HepG2 (cell line): ENCODE results near the gene LRRC8E. TPM values are rescaled to one million over a fixed set of nuclear protein-coding genes. Genes with fewer than 3 reads are reported as not detected.
A peak's percentile ranks its signal among the peaks of the same experiment; 100 is the strongest.

Experiments used
- FOSL1 ChIP-seq: sonication (generic); formaldehyde crosslinking; IDR thresholded peaks from 2 replicates; pipeline ENCODE4 v1.9.0; 2021; ENCODE audit warnings: missing genetic modification reagents, borderline replicate concordance
- FOXC1 ChIP-seq: sonication (generic); formaldehyde crosslinking; IDR thresholded peaks from 2 replicates; pipeline ENCODE4 v1.8.0; 2022; ENCODE audit warnings: mild to moderate bottlenecking, missing genetic modification reagents, borderline replicate concordance
- ISX ChIP-seq: sonication (generic); formaldehyde crosslinking; conservative IDR thresholded peaks from 2 replicates; pipeline ENCODE4 v1.5.0; 2020; ENCODE audit warnings: missing genetic modification reagents
- MXI1 ChIP-seq: IDR thresholded peaks from 3 replicates; pipeline ENCODE4 v1.6.1; 2012; ENCODE audit warnings: low read depth, low read length, inconsistent platforms, borderline replicate concordance
- NFIB ChIP-seq: sonication (generic); formaldehyde crosslinking; IDR thresholded peaks from 2 replicates; pipeline ENCODE4 v1.9.0; 2021; ENCODE audit warnings: missing genetic modification reagents, mild to moderate bottlenecking, borderline replicate concordance
- NPAS2 ChIP-seq: sonication (generic); formaldehyde crosslinking; IDR thresholded peaks from 2 replicates; pipeline ENCODE4 v1.8.0; 2022; ENCODE audit warnings: mild to moderate bottlenecking, missing genetic modification reagents, borderline replicate concordance
- PHF5A ChIP-seq: IDR thresholded peaks from one replicate; pipeline ENCODE4 v1.6.1; 2018; ENCODE audit warnings: low read depth, missing genetic modification reagents; ENCODE audit not compliant: unreplicated experiment
- POGZ ChIP-seq: sonication (generic); formaldehyde crosslinking; IDR thresholded peaks from 2 replicates; pipeline ENCODE4 v1.4.0; 2020; ENCODE audit warnings: mild to moderate bottlenecking, missing genetic modification reagents
- PTBP1 ChIP-seq: fragments of 200-400 bp; formaldehyde crosslinking; IDR thresholded peaks from 2 replicates; pipeline ENCODE4 v1.6.1; 2018; ENCODE audit warnings: low read length, low read depth; ENCODE audit not compliant: poor library complexity, severe bottlenecking
- RARA ChIP-seq: IDR thresholded peaks from 2 replicates; pipeline ENCODE4 v1.6.1; 2016; ENCODE audit warnings: missing genetic modification reagents, missing compliant biosample characterization
- RARG ChIP-seq: sonication (generic); formaldehyde crosslinking; IDR thresholded peaks from 2 replicates; pipeline ENCODE4 v1.4.0; 2020; ENCODE audit warnings: low read depth, mild to moderate bottlenecking, missing genetic modification reagents
- TBX2 ChIP-seq: sonication (generic); formaldehyde crosslinking; IDR thresholded peaks from 2 replicates; pipeline ENCODE4 v1.5.0; 2020; ENCODE audit warnings: missing genetic modification reagents, mild to moderate bottlenecking, borderline replicate concordance
- ZBTB7B ChIP-seq: sonication (generic); formaldehyde crosslinking; IDR thresholded peaks from 2 replicates; pipeline ENCODE4 v1.4.0; 2020; ENCODE audit warnings: missing genetic modification reagents
- ZMAT3 ChIP-seq: sonication (generic); formaldehyde crosslinking; conservative IDR thresholded peaks from 2 replicates; pipeline ENCODE4 v1.7.0; 2021; ENCODE audit warnings: missing genetic modification reagents
- ZNF282 ChIP-seq: fragments of 450-650 bp; IDR thresholded peaks from 2 replicates; pipeline ENCODE4 v1.6.1; 2018; ENCODE audit not compliant: partially characterized antibody
- ZNF570 ChIP-seq: sonication (generic); formaldehyde crosslinking; IDR thresholded peaks from 2 replicates; pipeline ENCODE4 v1.4.0; 2020; ENCODE audit warnings: mild to moderate bottlenecking, missing genetic modification reagents, borderline replicate concordance
- ZNF572 ChIP-seq: sonication (generic); formaldehyde crosslinking; IDR thresholded peaks from 2 replicates; pipeline ENCODE4 v1.5.1; 2020; ENCODE audit warnings: mild to moderate bottlenecking, missing genetic modification reagents
- ZNF770 ChIP-seq: sonication (generic); formaldehyde crosslinking; IDR thresholded peaks from 2 replicates; pipeline ENCODE4 v1.5.0; 2020; ENCODE audit warnings: mild to moderate bottlenecking, missing genetic modification reagents
- polyA plus RNA-seq, 8 experiments: library from polyadenylated mRNA; depleted of rRNA in 3 of 8; stranded (reverse) in 7 of 8; unstranded in 1 of 8; fragments of >200 nt; fragmentation: Illumina TruSeq in 4 of 8; extraction: Trizol in 4 of 8; gene quantifications; 2 replicates each; pipeline versions ENCODE4 v1.2.1 to v1.2.3, GENCODE V29; 2011 to 2016; ENCODE audit warnings: low read depth in 4 of 8, missing spikeins in 1 of 8, mixed read lengths in 1 of 8; ENCODE audit not compliant: insufficient read depth in 1 of 8
- total RNA-seq, 5 experiments: library from RNA; depleted of rRNA; stranded (reverse); fragments of >200 nt; fragmentation: Illumina TruSeq; extraction: Trizol; gene quantifications; 2 replicates each; pipeline ENCODE4 v1.2.3, GENCODE V29; 2016; ENCODE audit warnings: low read depth in 1 of 5
- TF ChIP-seq, protein P1 (sequence below): sonication (generic); formaldehyde crosslinking; IDR thresholded peaks from 2 replicates; pipeline ENCODE4 v1.4.0; 2020; ENCODE audit warnings: missing genetic modification reagents
- TF ChIP-seq, protein P2 (sequence below): sonication (generic); formaldehyde crosslinking; conservative IDR thresholded peaks from 2 replicates; pipeline ENCODE4 v1.4.0; 2020; ENCODE audit warnings: mild to moderate bottlenecking, missing genetic modification reagents, moderate library complexity

The LRRC8E gene
- total and polyA plus RNA-seq, 2 of the 13 experiments (the other 11 are each of a cell fraction or from before 2014, with no cell fraction given): 8.0 to 10.3 TPM

DNA sequence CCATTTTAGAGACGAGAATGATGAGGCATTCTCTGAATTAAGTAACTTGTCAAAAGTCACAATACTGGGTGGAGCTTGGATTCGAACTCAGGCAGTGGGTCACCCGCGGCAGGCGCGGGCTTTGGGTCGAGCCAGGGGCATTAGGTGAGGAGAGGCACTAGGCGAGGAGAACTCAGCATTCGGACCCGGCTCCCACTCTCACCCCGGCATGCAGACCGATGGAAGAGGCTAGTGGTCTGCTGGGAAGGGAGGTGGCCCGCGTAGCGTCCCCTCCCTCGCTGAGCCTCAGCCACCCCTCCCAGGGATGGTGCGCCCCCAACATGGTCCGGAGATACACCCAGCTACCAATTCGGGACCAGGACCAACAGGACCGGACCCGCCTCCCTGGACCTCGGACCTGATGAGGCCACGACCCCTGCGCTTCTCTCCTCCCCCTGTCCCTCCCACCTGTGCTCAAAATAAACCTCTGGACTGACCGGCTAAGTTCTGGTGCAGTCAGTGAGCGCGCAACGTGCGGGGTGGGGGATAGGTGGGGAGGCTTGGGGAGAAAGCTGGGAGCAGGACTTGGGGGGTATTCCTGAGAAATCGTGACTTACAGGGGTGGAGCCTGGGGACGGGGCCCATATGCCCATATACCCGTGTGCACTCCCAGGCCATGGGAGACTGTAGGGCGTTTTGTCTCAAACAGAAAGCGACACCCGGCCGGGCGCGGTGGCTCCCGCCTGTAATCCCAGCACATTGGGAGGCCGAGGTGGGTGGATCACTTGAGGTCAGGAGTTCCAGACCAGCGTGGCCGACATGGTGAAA is 30.5 kb downstream of the LRRC8E start (continued):
- TF ChIP-seq, protein P1, sequence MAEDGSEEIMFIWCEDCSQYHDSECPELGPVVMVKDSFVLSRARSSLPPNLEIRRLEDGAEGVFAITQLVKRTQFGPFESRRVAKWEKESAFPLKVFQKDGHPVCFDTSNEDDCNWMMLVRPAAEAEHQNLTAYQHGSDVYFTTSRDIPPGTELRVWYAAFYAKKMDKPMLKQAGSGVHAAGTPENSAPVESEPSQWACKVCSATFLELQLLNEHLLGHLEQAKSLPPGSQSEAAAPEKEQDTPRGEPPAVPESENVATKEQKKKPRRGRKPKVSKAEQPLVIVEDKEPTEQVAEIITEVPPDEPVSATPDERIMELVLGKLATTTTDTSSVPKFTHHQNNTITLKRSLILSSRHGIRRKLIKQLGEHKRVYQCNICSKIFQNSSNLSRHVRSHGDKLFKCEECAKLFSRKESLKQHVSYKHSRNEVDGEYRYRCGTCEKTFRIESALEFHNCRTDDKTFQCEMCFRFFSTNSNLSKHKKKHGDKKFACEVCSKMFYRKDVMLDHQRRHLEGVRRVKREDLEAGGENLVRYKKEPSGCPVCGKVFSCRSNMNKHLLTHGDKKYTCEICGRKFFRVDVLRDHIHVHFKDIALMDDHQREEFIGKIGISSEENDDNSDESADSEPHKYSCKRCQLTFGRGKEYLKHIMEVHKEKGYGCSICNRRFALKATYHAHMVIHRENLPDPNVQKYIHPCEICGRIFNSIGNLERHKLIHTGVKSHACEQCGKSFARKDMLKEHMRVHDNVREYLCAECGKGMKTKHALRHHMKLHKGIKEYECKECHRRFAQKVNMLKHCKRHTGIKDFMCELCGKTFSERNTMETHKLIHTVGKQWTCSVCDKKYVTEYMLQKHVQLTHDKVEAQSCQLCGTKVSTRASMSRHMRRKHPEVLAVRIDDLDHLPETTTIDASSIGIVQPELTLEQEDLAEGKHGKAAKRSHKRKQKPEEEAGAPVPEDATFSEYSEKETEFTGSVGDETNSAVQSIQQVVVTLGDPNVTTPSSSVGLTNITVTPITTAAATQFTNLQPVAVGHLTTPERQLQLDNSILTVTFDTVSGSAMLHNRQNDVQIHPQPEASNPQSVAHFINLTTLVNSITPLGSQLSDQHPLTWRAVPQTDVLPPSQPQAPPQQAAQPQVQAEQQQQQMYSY (CRISPR knock-in tag): no peak
- TF ChIP-seq ZNF572: peak; percentile 78; the same call in 1 of the 2 replicates
- no peak for TF ChIP-seq NFIB (CRISPR knock-in tag)
- TF ChIP-seq, protein P2, sequence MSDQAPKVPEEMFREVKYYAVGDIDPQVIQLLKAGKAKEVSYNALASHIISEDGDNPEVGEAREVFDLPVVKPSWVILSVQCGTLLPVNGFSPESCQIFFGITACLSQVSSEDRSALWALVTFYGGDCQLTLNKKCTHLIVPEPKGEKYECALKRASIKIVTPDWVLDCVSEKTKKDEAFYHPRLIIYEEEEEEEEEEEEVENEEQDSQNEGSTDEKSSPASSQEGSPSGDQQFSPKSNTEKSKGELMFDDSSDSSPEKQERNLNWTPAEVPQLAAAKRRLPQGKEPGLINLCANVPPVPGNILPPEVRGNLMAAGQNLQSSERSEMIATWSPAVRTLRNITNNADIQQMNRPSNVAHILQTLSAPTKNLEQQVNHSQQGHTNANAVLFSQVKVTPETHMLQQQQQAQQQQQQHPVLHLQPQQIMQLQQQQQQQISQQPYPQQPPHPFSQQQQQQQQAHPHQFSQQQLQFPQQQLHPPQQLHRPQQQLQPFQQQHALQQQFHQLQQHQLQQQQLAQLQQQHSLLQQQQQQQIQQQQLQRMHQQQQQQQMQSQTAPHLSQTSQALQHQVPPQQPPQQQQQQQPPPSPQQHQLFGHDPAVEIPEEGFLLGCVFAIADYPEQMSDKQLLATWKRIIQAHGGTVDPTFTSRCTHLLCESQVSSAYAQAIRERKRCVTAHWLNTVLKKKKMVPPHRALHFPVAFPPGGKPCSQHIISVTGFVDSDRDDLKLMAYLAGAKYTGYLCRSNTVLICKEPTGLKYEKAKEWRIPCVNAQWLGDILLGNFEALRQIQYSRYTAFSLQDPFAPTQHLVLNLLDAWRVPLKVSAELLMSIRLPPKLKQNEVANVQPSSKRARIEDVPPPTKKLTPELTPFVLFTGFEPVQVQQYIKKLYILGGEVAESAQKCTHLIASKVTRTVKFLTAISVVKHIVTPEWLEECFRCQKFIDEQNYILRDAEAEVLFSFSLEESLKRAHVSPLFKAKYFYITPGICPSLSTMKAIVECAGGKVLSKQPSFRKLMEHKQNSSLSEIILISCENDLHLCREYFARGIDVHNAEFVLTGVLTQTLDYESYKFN (CRISPR knock-in tag): peak; percentile 84
- TF ChIP-seq ZNF770: no peak
- TF ChIP-seq PTBP1: peak; percentile 21
- no peak for TF ChIP-seq FOSL1 (CRISPR knock-in tag)
- no peak for TF ChIP-seq NPAS2 (CRISPR knock-in tag)
- TF ChIP-seq RARG (CRISPR knock-in tag): no peak
- peak; percentile 53; the same call in 1 of the 2 replicates for TF ChIP-seq TBX2 (CRISPR knock-in tag)
- TF ChIP-seq RARA (CRISPR knock-in tag): peak; percentile 63
- no peak for TF ChIP-seq ISX (CRISPR knock-in tag)
- TF ChIP-seq ZBTB7B: peak; percentile 57
- TF ChIP-seq FOXC1 (CRISPR knock-in tag): peak; percentile 18; the same call in 1 of the 2 replicates
- peak; percentile 45 for TF ChIP-seq PHF5A (CRISPR knock-in tag)
- no peak for TF ChIP-seq ZNF282
- peak; percentile 68 for TF ChIP-seq ZMAT3 (CRISPR knock-in tag)
- 0 out of 2 replicates have a peak, but pooled peaks have one; percentile 27 for TF ChIP-seq ZNF570 (CRISPR knock-in tag)
- peak; percentile 49; the same call in 1 of the 3 replicates for TF ChIP-seq MXI1
- no peak for TF ChIP-seq POGZ (CRISPR knock-in tag)
